ENCODE results near the gene NFATC2. TPM values are rescaled to one million over a fixed set of nuclear protein-coding genes. Genes with fewer than 3 reads are reported as not detected.
A peak's percentile ranks its signal among the peaks of the same experiment; 100 is the strongest.

The NFATC2 gene
- total and polyA plus RNA-seq, 2 of the 4 experiments (the other 2 are of a cell fraction), result 0.18 to 0.38 TPM

GRCh38 chr20:51363378-51363777 lies 179.1 kb downstream of the NFATC2 start:
- in situ Hi-C loops (cut with MboI; ENCODE audit: low sequenced_read_pairs), result no loop called here
- H4K91ac ChIP-seq (ENCODE audit: insufficient read depth, low read depth, low read length), result no peak overlapping the region
- POLR2A ChIA-PET (ENCODE audit: unreplicated experiment), result no interaction called here
- no peak overlapping the region for H3K23ac ChIP-seq (ENCODE audit: low read depth, low read length)
- dilution Hi-C loops (cut with HindIII; ENCODE audit: low sequenced_read_pairs, unreplicated experiment), result no loop called here
- H3K9me3 ChIP-seq (ENCODE audit: control insufficient read depth, insufficient read depth, low read length), result no peaks in the 10 kb centered on the region; the same call in 1 of the 2 replicates
- TF ChIP-seq MAZ (IDR thresholded peaks at IDR 0.05; ENCODE audit: borderline replicate concordance, low read depth, low read length) (no peak), RFX5 (IDR thresholded peaks at IDR 0.05; ENCODE audit: low read depth, low read length) (no peak), POLR2A (IDR thresholded peaks at IDR 0.05; ENCODE audit: low read depth, low read length) (no peak), USF2 (IDR thresholded peaks at IDR 0.05; ENCODE audit: low read depth, low read length) (no peak), RCOR1 (IDR thresholded peaks at IDR 0.05; ENCODE audit: insufficient replicate concordance, low read length) (no peak), MAFK (IDR thresholded peaks at IDR 0.05; ENCODE audit: low read depth, low read length) (no peak), BHLHE40 (IDR thresholded peaks at IDR 0.05; ENCODE audit: low read depth, low read length) (no peak), FOS (IDR thresholded peaks at IDR 0.05; ENCODE audit: low read depth, low read length) (no peak), RAD21 (IDR thresholded peaks at IDR 0.05; ENCODE audit: low read length) (no peak), MXI1 (IDR thresholded peaks at IDR 0.05; ENCODE audit: borderline replicate concordance, low read depth, low read length) (no peak), CHD1 (IDR thresholded peaks at IDR 0.05; ENCODE audit: low read depth, low read length) (no peak), NFE2L2 (IDR thresholded peaks at IDR 0.05; ENCODE audit: low read depth, low read length) (no peak)
- TF ChIP-seq, protein P1, sequence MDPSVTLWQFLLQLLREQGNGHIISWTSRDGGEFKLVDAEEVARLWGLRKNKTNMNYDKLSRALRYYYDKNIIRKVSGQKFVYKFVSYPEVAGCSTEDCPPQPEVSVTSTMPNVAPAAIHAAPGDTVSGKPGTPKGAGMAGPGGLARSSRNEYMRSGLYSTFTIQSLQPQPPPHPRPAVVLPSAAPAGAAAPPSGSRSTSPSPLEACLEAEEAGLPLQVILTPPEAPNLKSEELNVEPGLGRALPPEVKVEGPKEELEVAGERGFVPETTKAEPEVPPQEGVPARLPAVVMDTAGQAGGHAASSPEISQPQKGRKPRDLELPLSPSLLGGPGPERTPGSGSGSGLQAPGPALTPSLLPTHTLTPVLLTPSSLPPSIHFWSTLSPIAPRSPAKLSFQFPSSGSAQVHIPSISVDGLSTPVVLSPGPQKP (IDR thresholded peaks at IDR 0.05; ENCODE audit: borderline replicate concordance, low read depth, low read length), result no peak
- H2BK15ac ChIP-seq (ENCODE audit: low read depth, low read length), result 0 out of 3 replicates have a peak overlapping the region, but pooled peaks have one; percentile 42
- WGBS, 2 experiments (ENCODE audit: extremely low coverage in 2 of 2, insufficient read length in 1 of 2), result no CpG with 5 or more reads among the region's 2 CpGs
- H3K9me1 ChIP-seq (ENCODE audit: insufficient read depth, low read length), result peaks cover 35% of the 10 kb centered on the region
- H3K9ac ChIP-seq (ENCODE audit: low read depth, low read length), result no peak overlapping the region
- peak overlapping the region; percentile 85 for H3K4ac ChIP-seq (ENCODE audit: low read depth, low read length)
- H4K5ac ChIP-seq (ENCODE audit: low read depth, low read length), result no peak overlapping the region
- BruUV-seq (replicated peaks), result no TSS peak
- H3K4me3 ChIP-seq (ENCODE audit: insufficient read depth, low read depth, low read length), result no peak overlapping the region
- peaks cover 4% of the 10 kb centered on the region for H4K20me1 ChIP-seq (ENCODE audit: insufficient read depth, low read length)
- 0 out of 2 replicates have a peak overlapping the region, but pooled peaks have one; percentile 28 for H3K14ac ChIP-seq (replicated peaks; ENCODE audit: low read depth, low read length)
- no peak overlapping the region for H2BK5ac ChIP-seq (ENCODE audit: low read depth, low read length, poor library complexity, severe bottlenecking)
- no peaks in the 10 kb centered on the region for H3K27me3 ChIP-seq (ENCODE audit: control insufficient read depth, insufficient read depth, low read length)
- H3K56ac ChIP-seq (ENCODE audit: extremely low read depth, insufficient read depth, low read length), result no peak overlapping the region
- H2AK5ac ChIP-seq (ENCODE audit: low read depth, low read length), result peak overlapping the region; percentile 67
- no peak overlapping the region for H4K8ac ChIP-seq (ENCODE audit: low read depth in 2 of 2, low read length in 2 of 2)
- DNase-seq, result no peak
- H2AFZ ChIP-seq (replicated peaks; ENCODE audit: low read length, poor library complexity), result no peak overlapping the region
- no peak overlapping the region for H3K4me2 ChIP-seq (ENCODE audit: low read depth, low read length)
- H3K36me3 ChIP-seq (ENCODE audit: control insufficient read depth, insufficient read depth, low read length), result no peaks in the 10 kb centered on the region
- CTCF ChIA-PET, result no interaction called here
- no peak for ATAC-seq (ENCODE audit: low read depth)
- peak overlapping the region; percentile 72; the same call in 1 of the 2 replicates for H2BK120ac ChIP-seq (ENCODE audit: low read depth, low read length)
- H3K18ac ChIP-seq (ENCODE audit: low read depth, low read length), result no peak overlapping the region
- H3K27ac ChIP-seq (ENCODE audit: insufficient read depth, low read length), result no peak overlapping the region; the same call in 1 of the 2 replicates
- H3K79me1 ChIP-seq (ENCODE audit: low read depth in 1 of 2, low read length in 2 of 2), result peaks cover 0 to 32% of the 10 kb centered on the region in 2 experiments; a peak in 2 of 4 replicates
- no peak overlapping the region for H2AK9ac ChIP-seq (replicated peaks; ENCODE audit: low read depth, low read length, poor library complexity)
- intact Hi-C loops (cut with micrococcal nuclease), result no loop called here
- H2BK20ac ChIP-seq (ENCODE audit: low read depth, low read length), result peak overlapping the region; percentile 94; the same call in 1 of the 2 replicates
- peaks cover 23% of the 10 kb centered on the region for H3K4me1 ChIP-seq (ENCODE audit: control insufficient read depth, insufficient read depth, low read length)

Measured in IMR-90 (cell line).